Measurements from ENCODE around the gene VWC2L.

Gene VWC2L

GRCh38 chr2:214607051-214607450, 196.2 kb downstream of the VWC2L start:
- H3K4me3 ChIP-seq (ENCODE audit: low read length): no peak overlapping the region
- H3K9ac ChIP-seq (ENCODE audit: low read depth, low read length): no peak overlapping the region

GRCh38 chr2:214611015-214611414, 200.2 kb downstream of the VWC2L start:
- no peaks in the 10 kb centered on the region for H3K36me3 ChIP-seq (ENCODE audit: insufficient read depth, low read depth, low read length)
- no peak overlapping the region for H3K27ac ChIP-seq (ENCODE audit: low read length)
- H3K9me3 ChIP-seq (ENCODE audit: insufficient read depth, low read depth, low read length): no peaks in the 10 kb centered on the region
- peaks cover 15% of the 10 kb centered on the region; the same call in 1 of the 2 replicates for H3K4me1 ChIP-seq (ENCODE audit: insufficient read depth, low read length)
- H3K9ac ChIP-seq (ENCODE audit: low read depth, low read length): no peak overlapping the region
- no peaks in the 10 kb centered on the region for H3K27me3 ChIP-seq (ENCODE audit: insufficient read depth, low read length)
- H3K4me3 ChIP-seq (ENCODE audit: low read length): no peak overlapping the region

More at GRCh38 chr2:214607051-214607450, 196.2 kb downstream of the VWC2L start:
- no peaks in the 10 kb centered on the region for H3K36me3 ChIP-seq (ENCODE audit: insufficient read depth, low read depth, low read length)
- no peaks in the 10 kb centered on the region for H3K27me3 ChIP-seq (ENCODE audit: insufficient read depth, low read length)
- H3K27ac ChIP-seq (ENCODE audit: low read length): no peak overlapping the region
- no peaks in the 10 kb centered on the region for H3K9me3 ChIP-seq (ENCODE audit: insufficient read depth, low read depth, low read length)
- peaks cover 15% of the 10 kb centered on the region; the same call in 1 of the 2 replicates for H3K4me1 ChIP-seq (ENCODE audit: insufficient read depth, low read length)

- Histone ChIP-seq H3K9ac (ENCODE audit: low read depth, low read length) (no peak overlapping the region), H3K9me3 (ENCODE audit: insufficient read depth, low read depth, low read length) (no peaks in the 10 kb centered on the region)
Observed at GRCh38 chr2:214624166-214624760, 213.4 kb downstream of the VWC2L start.

GRCh38 chr2:214628091-214628490, 217.2 kb downstream of the VWC2L start:
- H3K4me1 ChIP-seq (ENCODE audit: insufficient read depth, low read length): no peaks in the 10 kb centered on the region
- H3K27ac ChIP-seq (ENCODE audit: low read length): no peak overlapping the region
- no peak overlapping the region for H3K4me3 ChIP-seq (ENCODE audit: low read length)
- H3K27me3 ChIP-seq (ENCODE audit: insufficient read depth, low read length): no peaks in the 10 kb centered on the region
- no peak overlapping the region for H3K9ac ChIP-seq (ENCODE audit: low read depth, low read length)
- no peaks in the 10 kb centered on the region for H3K36me3 ChIP-seq (ENCODE audit: insufficient read depth, low read depth, low read length)
- no peaks in the 10 kb centered on the region for H3K9me3 ChIP-seq (ENCODE audit: insufficient read depth, low read depth, low read length)

More at GRCh38 chr2:214624166-214624760, 213.4 kb downstream of the VWC2L start:
- Histone ChIP-seq H3K4me3 (ENCODE audit: low read length) (no peak overlapping the region), H3K36me3 (ENCODE audit: insufficient read depth, low read depth, low read length) (no peaks in the 10 kb centered on the region), H3K27me3 (ENCODE audit: insufficient read depth, low read length) (no peaks in the 10 kb centered on the region), H3K4me1 (ENCODE audit: insufficient read depth, low read length) (no peaks in the 10 kb centered on the region), H3K27ac (ENCODE audit: low read length) (no peak overlapping the region)

Measured in iPS-20b (cell line).